Choroid plexus epithelial cell (primary cell): Measurements from ENCODE around the gene ATAD2B.

Source experiments
- DNase-seq: peaks from one replicate; pipeline ENCODE4 v3.0.0-alpha.2; 2010; ENCODE audit warnings: low read depth
- H3K4me3 ChIP-seq: 2 replicates; pipeline ENCODE4 v1.5.1; 2011; ENCODE audit warnings: low read depth, mild to moderate bottlenecking, control low read depth, low read length, moderate library complexity
- CTCF ChIP-seq: conservative IDR thresholded peaks from 2 replicates; pipeline ENCODE4 v1.5.1; 2011; ENCODE audit warnings: low read depth, mild to moderate bottlenecking, control low read depth, inconsistent platforms, low read length, moderate library complexity

Gene ATAD2B

DNA sequence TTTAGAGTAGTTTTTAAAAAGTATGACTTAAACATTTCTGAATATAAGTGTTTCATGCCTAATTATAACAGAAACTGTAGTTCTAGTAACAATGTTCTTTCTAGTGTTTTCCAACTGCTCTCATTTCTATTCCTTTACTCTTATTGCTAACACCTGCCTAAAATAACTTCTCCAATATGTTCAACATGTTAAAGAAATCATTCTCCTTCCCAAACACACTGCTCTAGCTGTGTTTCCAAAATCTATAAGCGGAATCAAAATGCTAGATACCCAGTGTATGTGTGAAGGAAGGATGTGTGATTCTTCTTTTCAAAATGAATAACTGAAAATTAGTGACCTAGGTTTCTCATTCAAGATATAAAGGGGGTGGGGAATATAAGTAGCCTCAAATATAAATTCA, 89.1 kb downstream of the ATAD2B start:
- H3K4me3 ChIP-seq, result no peak overlapping the region
- DNase-seq, result no peak
- no peak for TF ChIP-seq CTCF

GRCh38 chr2:23836971-23837565, 89.9 kb downstream of the ATAD2B start:
- DNase-seq, result no peak
- no peak for TF ChIP-seq CTCF

GRCh38 chr2:23836505-23836904, 90.4 kb downstream of the ATAD2B start:
- H3K4me3 ChIP-seq, result no peak overlapping the region
- TF ChIP-seq CTCF, result no peak
- no peak for DNase-seq

More at GRCh38 chr2:23836971-23837565, 89.9 kb downstream of the ATAD2B start:
- no peak overlapping the region for H3K4me3 ChIP-seq

DNA sequence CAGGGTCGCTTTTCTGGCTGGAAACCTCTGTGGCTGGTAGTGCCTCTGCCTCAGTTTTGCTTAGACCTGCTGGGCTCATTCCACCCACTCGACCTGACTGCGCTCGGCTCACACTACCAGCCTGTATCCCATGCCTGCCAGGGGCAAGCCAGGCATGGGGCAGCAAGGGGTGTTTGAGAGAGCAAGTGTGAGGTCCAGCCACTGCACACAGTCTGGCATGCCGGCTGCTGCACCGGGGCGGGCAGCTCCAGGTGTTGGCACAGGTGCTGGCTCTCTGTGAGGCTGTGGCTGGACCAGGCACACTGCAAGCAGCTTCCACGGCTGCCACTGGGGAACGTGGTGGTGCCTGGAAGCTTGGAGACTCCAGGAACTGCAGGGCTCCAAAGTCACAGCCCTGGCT, 90.9 kb downstream of the ATAD2B start:
- DNase-seq, result no peak
- no peak for TF ChIP-seq CTCF
- H3K4me3 ChIP-seq, result no peak overlapping the region

- no peak for TF ChIP-seq CTCF
- DNase-seq, result no peak
- H3K4me3 ChIP-seq, result no peak overlapping the region
These were observed 91.5 kb downstream of the ATAD2B start for GRCh38 chr2:23835423-23835822.

GRCh38 chr2:23828986-23829385, 97.9 kb downstream of the ATAD2B start:
- no peak overlapping the region for H3K4me3 ChIP-seq
- peak; percentile 57 for DNase-seq
- TF ChIP-seq CTCF, result no peak

GRCh38 chr2:23828256-23828980, 98.5 kb downstream of the ATAD2B start:
- TF ChIP-seq CTCF, result no peak
- DNase-seq, result peak; percentile 72

More at GRCh38 chr2:23828256-23828980, 98.5 kb downstream of the ATAD2B start:
- no peak overlapping the region for H3K4me3 ChIP-seq
